Caco-2 (cell line): Measurements from ENCODE around the gene ATOH8. TPM values are rescaled to one million over a fixed set of nuclear protein-coding genes. Genes with fewer than 3 reads are reported as not detected.

ENCODE experiments used
- BruUV-seq: library from RNA; stranded (reverse); fragments of 400-500 nt; replicated peaks from 2 replicates; lab custom pipeline; 2021; lab: Mats Ljungman, UMichigan
- CTCF ChIA-PET: fragments of 300-600 bp; sonication (Branson Sonifier 250); formaldehyde crosslinking; loops from one replicate; lab custom pipeline; 2022; ENCODE audit warnings: antibody characterized with exemption; lab: Charles Lee
- POLR2A ChIA-PET: fragments of 300-600 bp; sonication (Branson Sonifier 250); formaldehyde crosslinking; loops from one replicate; lab custom pipeline; 2022; ENCODE audit warnings: antibody characterized with exemption; lab: Charles Lee
- DNase-seq, 2 experiments: peaks; one replicate each; pipeline versions ENCODE4 v3.0.0 to v3.0.0-alpha.2; 2020 to 2022
- H3K27me3 ChIP-seq: replicated peaks from 2 replicates; pipeline ENCODE4 v1.6.0; 2011; ENCODE audit warnings: low read length; ENCODE audit not compliant: control insufficient read depth, insufficient read depth
- H3K36me3 ChIP-seq: 2 replicates; pipeline ENCODE4 v1.5.1; 2011; ENCODE audit warnings: low read length; ENCODE audit not compliant: control insufficient read depth, insufficient read depth
- H3K4me1 ChIP-seq: fragments of 250-450 bp; sonication (Bioruptor Pico); 2 replicates; pipeline ENCODE4 v1.5.1; 2020; ENCODE audit warnings: mild to moderate bottlenecking
- H3K4me3 ChIP-seq: 2 replicates; pipeline ENCODE4 v1.5.1; 2011; ENCODE audit warnings: low read depth, mild to moderate bottlenecking, control low read depth, low read length
- H3K9me3 ChIP-seq: fragments of 250-450 bp; sonication (Bioruptor Pico); 2 replicates; pipeline ENCODE4 v1.5.1; 2020; ENCODE audit warnings: mild to moderate bottlenecking, moderate library complexity
- H3K27ac Mint-ChIP-seq: one replicate; pipeline ENCODE4 v1.8.0; 2022; ENCODE audit warnings: mixed read lengths; ENCODE audit not compliant: unreplicated experiment
- H3K27me3 Mint-ChIP-seq: one replicate; pipeline ENCODE4 v1.8.0; 2022; ENCODE audit warnings: mixed read lengths; ENCODE audit not compliant: insufficient read depth, unreplicated experiment
- H3K36me3 Mint-ChIP-seq: one replicate; pipeline ENCODE4 v1.8.0; 2022; ENCODE audit warnings: mild to moderate bottlenecking, mixed read lengths; ENCODE audit not compliant: insufficient read depth, unreplicated experiment
- H3K4me1 Mint-ChIP-seq: one replicate; pipeline ENCODE4 v1.8.0; 2022; ENCODE audit warnings: low read depth, mixed read lengths; ENCODE audit not compliant: unreplicated experiment
- H3K4me3 Mint-ChIP-seq: one replicate; pipeline ENCODE4 v1.8.0; 2022; ENCODE audit warnings: mild to moderate bottlenecking, moderate library complexity, mixed read lengths; ENCODE audit not compliant: unreplicated experiment
- H3K9me3 Mint-ChIP-seq: one replicate; pipeline ENCODE4 v1.8.0; 2022; ENCODE audit warnings: mixed read lengths; ENCODE audit not compliant: unreplicated experiment
- intact Hi-C: fragments of 100-400 bp; cut with micrococcal nuclease; formaldehyde crosslinking; loops from one replicate; pipeline ENCODE4 v1.10.0; 2022; ENCODE audit not compliant: unreplicated experiment
- total RNA-seq: library from RNA; stranded (reverse); gene quantifications from 2 replicates; pipeline ENCODE4 v1.2.3, GENCODE V29; 2022
- TF ChIP-seq, protein P1 (sequence below), 2 experiments: fragments of 200-600 bp in 1 of 2; IDR thresholded peaks; 1 replicate in 1 of 2; 2 replicates in 1 of 2; pipeline versions ENCODE4 v1.5.1 to v1.8.0; 2011 to 2022; ENCODE audit warnings: antibody characterized with exemption in 1 of 2, control low read depth in 1 of 2, inconsistent platforms in 1 of 2, low read depth in 1 of 2, low read length in 1 of 2, mild to moderate bottlenecking in 1 of 2, moderate library complexity in 1 of 2; ENCODE audit not compliant: insufficient read depth in 1 of 2, severe bottlenecking in 1 of 2, unreplicated experiment in 1 of 2

The ATOH8 gene
- total RNA-seq, 1 experiment from 2014 or later = not detected

DNA sequence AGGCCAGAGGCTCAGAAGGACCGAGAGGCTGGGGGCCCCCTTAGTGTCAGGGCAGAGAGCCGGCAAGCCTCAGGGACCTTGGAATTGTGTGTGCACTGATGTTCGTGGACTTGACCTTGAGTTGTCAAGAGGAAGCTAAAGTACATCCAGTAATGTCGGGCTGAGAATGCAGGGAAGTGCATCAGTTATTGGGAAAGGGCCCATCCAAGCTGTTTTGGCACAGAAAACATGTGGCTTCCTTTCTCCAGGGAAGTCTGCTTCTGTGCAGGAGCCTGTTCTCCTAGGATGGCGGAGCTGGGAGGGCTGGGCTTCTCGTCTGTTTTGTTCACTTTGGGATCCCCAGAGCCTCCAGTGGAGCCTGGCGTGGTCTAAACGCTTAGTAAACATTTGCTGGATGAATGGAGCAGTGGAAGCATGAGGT lies 23.7 kb downstream of the ATOH8 start:
- Mint-ChIP-seq H3K27me3 (peaks cover 2% of the 10 kb centered on the region), H3K9me3 (no peaks in the 10 kb centered on the region), H3K4me1 (no peaks in the 10 kb centered on the region), H3K27ac (no peak overlapping the region), H3K4me3 (no peak overlapping the region), H3K36me3 (no peaks in the 10 kb centered on the region)
- no peak overlapping the region for H3K4me3 ChIP-seq
- ChIA-PET POLR2A (no interaction called here), CTCF (no interaction called here)
- no peak for DNase-seq
- H3K9me3 ChIP-seq = no peaks in the 10 kb centered on the region
- H3K36me3 ChIP-seq = no peaks in the 10 kb centered on the region
- TF ChIP-seq, protein P1, sequence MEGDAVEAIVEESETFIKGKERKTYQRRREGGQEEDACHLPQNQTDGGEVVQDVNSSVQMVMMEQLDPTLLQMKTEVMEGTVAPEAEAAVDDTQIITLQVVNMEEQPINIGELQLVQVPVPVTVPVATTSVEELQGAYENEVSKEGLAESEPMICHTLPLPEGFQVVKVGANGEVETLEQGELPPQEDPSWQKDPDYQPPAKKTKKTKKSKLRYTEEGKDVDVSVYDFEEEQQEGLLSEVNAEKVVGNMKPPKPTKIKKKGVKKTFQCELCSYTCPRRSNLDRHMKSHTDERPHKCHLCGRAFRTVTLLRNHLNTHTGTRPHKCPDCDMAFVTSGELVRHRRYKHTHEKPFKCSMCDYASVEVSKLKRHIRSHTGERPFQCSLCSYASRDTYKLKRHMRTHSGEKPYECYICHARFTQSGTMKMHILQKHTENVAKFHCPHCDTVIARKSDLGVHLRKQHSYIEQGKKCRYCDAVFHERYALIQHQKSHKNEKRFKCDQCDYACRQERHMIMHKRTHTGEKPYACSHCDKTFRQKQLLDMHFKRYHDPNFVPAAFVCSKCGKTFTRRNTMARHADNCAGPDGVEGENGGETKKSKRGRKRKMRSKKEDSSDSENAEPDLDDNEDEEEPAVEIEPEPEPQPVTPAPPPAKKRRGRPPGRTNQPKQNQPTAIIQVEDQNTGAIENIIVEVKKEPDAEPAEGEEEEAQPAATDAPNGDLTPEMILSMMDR (IDR thresholded peaks at IDR 0.05; ENCODE audit: insufficient read depth in 1 of 2, low read depth in 1 of 2, low read length in 1 of 2, severe bottlenecking in 1 of 2, unreplicated experiment in 1 of 2) = no peak
- no TSS peak for BruUV-seq
- H3K27me3 ChIP-seq = no peaks in the 10 kb centered on the region
- intact Hi-C loops = no loop called here
- no peaks in the 10 kb centered on the region for H3K4me1 ChIP-seq

DNA sequence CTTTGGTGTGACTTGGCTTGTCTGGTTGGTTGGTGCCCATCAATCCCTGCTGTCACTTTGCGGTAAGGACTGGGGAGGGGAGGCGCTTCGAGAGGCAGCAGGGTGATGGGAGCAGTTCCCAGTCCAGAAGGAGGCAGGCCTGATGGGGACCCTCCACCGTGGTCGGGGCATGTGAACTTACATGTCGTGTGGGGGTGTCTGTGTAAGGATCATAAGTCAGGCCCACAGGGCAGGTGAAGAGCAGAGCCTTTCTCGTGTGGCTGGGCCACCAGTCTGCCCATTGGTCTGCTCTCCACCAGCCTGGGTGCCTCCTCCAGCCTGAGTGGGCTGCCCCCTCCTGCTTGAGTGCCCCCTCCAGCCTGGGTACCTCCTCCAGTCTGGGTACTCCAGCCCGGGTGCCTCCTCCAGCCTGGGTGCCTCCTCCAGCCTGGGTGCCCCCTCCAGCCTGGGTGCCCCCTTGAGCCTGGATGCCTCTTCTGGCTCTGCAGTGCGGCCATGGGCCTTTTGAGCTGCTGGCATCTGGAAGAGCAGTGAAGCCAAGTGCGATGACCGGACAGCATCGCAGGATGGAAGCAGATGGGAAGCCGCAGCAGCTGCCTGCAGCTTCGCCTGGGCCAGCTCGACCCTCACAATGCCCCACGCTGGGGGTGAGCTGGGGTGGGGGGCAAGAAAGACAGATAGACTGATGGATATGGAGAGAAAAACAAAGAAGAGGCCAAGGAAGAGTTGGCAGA lies 25.0 kb downstream of the ATOH8 start:
- CTCF ChIA-PET = no interaction called here
- Mint-ChIP-seq H3K27ac (no peak overlapping the region), H3K4me1 (no peaks in the 10 kb centered on the region), H3K36me3 (no peaks in the 10 kb centered on the region), H3K27me3 (peaks cover 2% of the 10 kb centered on the region), H3K9me3 (no peaks in the 10 kb centered on the region), H3K4me3 (no peak overlapping the region)
- no peaks in the 10 kb centered on the region for H3K27me3 ChIP-seq
- no peaks in the 10 kb centered on the region for H3K9me3 ChIP-seq
- H3K4me1 ChIP-seq = no peaks in the 10 kb centered on the region
- POLR2A ChIA-PET = interaction anchor here (0.7 kb wide), 1 partner anchor 30 kb away, joined by 3 read pairs; no protein-coding TSS in a partner anchor
- no peak overlapping the region for H3K4me3 ChIP-seq
- no peaks in the 10 kb centered on the region for H3K36me3 ChIP-seq
- intact Hi-C loops = no loop called here
- TF ChIP-seq, protein P1 (IDR thresholded peaks at IDR 0.05; ENCODE audit: insufficient read depth in 1 of 2, low read depth in 1 of 2, low read length in 1 of 2, severe bottlenecking in 1 of 2, unreplicated experiment in 1 of 2) = no peak
- no TSS peak for BruUV-seq
- no peak for DNase-seq

DNA sequence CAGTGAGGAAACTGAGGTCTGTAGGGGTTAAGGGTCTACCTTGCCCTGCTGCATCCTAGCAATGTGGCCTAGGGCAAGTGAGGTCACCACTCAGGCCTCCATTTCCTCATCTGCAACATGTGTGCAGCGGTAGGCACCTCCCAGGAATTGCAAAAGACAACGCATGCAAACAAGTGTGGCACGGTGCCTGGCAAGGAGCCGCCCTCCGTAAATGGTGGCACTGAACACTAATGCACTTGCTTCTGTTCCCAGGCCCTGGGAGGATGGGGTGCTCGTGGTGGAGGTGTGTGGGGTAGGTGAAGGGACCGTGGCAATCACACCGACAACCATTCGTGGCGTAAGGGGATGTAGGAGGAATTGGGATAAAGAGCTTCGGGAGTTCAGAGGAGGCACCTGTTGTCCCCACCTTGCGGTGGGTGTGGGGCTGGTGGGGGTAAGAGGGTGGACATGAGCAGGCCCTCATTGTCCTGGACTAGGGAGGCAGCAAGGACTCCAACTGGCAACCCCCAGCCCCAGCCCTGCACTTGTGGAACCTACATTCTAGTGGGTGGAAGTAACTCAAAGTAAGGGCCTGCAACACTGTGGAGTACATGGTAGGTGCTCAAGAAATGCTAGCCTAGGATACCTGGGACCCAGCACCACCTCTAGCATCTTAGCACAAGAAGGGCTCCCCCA lies 26.0 kb downstream of the ATOH8 start:
- H3K36me3 ChIP-seq = no peaks in the 10 kb centered on the region
- H3K4me1 ChIP-seq = no peaks in the 10 kb centered on the region
- DNase-seq = no peak
- ChIA-PET CTCF (no interaction called here), POLR2A (interaction anchor here (0.7 kb wide), 1 partner anchor 31 kb away, joined by 3 read pairs; no protein-coding TSS in a partner anchor)
- BruUV-seq = no TSS peak
- no peak overlapping the region for H3K4me3 ChIP-seq
- Mint-ChIP-seq H3K27ac (no peak overlapping the region), H3K36me3 (no peaks in the 10 kb centered on the region), H3K4me3 (no peak overlapping the region), H3K27me3 (peaks cover 2% of the 10 kb centered on the region), H3K9me3 (no peaks in the 10 kb centered on the region), H3K4me1 (no peaks in the 10 kb centered on the region)
- no peaks in the 10 kb centered on the region for H3K27me3 ChIP-seq
- TF ChIP-seq, protein P1 (IDR thresholded peaks at IDR 0.05; ENCODE audit: insufficient read depth in 1 of 2, low read depth in 1 of 2, low read length in 1 of 2, severe bottlenecking in 1 of 2, unreplicated experiment in 1 of 2) = no peak
- H3K9me3 ChIP-seq = no peaks in the 10 kb centered on the region
- intact Hi-C loops = no loop called here
